B cell (primary cell): Measurements from ENCODE around the gene FLNA. TPM values are rescaled to one million over a fixed set of nuclear protein-coding genes. Genes with fewer than 3 reads are reported as not detected.

Experiments used
- ATAC-seq: fragments of 200-7000 bp; cut with Tn5 transposase; one replicate; pipeline ENCODE4 v1.10.0; 2021; ENCODE audit warnings: low read depth, mild to moderate bottlenecking, moderate number of reproducible peaks, moderate library complexity
- CTCF ChIA-PET: fragments of 350-600 bp; sonication (Branson Sonifier 250); formaldehyde crosslinking; loops from one replicate; lab custom pipeline; 2021; ENCODE audit warnings: antibody characterized with exemption, inconsistent platforms; lab: Charles Lee
- POLR2A ChIA-PET: fragments of 350-600 bp; sonication (Branson Sonifier 250); formaldehyde crosslinking; loops from one replicate; lab custom pipeline; 2021; ENCODE audit warnings: antibody characterized with exemption; lab: Charles Lee
- DNase-seq: peaks from one replicate; pipeline ENCODE4 v3.0.0; 2013
- H2AFZ ChIP-seq: 2 replicates; pipeline ENCODE4 v1.6.1; 2012; ENCODE audit warnings: mild to moderate bottlenecking, low read depth, low read length; ENCODE audit not compliant: insufficient read depth, poor library complexity, severe bottlenecking
- H3K27ac ChIP-seq, 2 donors: 1 replicate in 1 of 2; 2 replicates in 1 of 2; pipeline ENCODE4 v1.5.1; 2012 to 2013; ENCODE audit warnings: low read length in 2 of 2, mild to moderate bottlenecking in 2 of 2, moderate library complexity in 1 of 2
- H3K27me3 ChIP-seq, 4 experiments: fragments of 200-600 bp in 1 of 4; sonication (generic) in 1 of 4; replicated peaks in 1 of 4; 1 replicate in 2 of 4; 2 replicates in 2 of 4; pipeline versions ENCODE4 v1.6.1 to v1.7.0; 2013 to 2016; ENCODE audit warnings: low read length in 3 of 4, mild to moderate bottlenecking in 2 of 4, mixed read lengths in 1 of 4, moderate library complexity in 1 of 4; ENCODE audit not compliant: insufficient read depth in 4 of 4, control insufficient read depth in 3 of 4; ENCODE audit errors: control extremely low read depth in 1 of 4
- H3K36me3 ChIP-seq, 2 experiments: replicated peaks in 1 of 2; 1 replicate in 1 of 2; 2 replicates in 1 of 2; pipeline versions ENCODE4 v1.6.1 to v1.7.1; 2013; ENCODE audit warnings: low read length in 1 of 2; ENCODE audit not compliant: insufficient read depth in 2 of 2, control insufficient read depth in 1 of 2; ENCODE audit errors: control extremely low read depth in 1 of 2, extremely low read depth in 1 of 2
- H3K4me1 ChIP-seq, 2 donors: fragments of 200-600 bp in 1 of 2; sonication (generic) in 1 of 2; 1 replicate in 1 of 2; 2 replicates in 1 of 2; pipeline versions ENCODE4 v1.5.1 to v1.6.1; 2013 to 2017; ENCODE audit warnings: low read length in 2 of 2; ENCODE audit not compliant: control insufficient read depth in 2 of 2, insufficient read depth in 2 of 2
- H3K4me2 ChIP-seq: replicated peaks from 2 replicates; pipeline ENCODE3; 2012; ENCODE audit warnings: mild to moderate bottlenecking, low read depth, low read length; ENCODE audit not compliant: poor library complexity, severe bottlenecking
- H3K4me3 ChIP-seq, 5 experiments: fragments of 200-600 bp in 1 of 5; sonication (generic) in 1 of 5; 1 replicate in 3 of 5; 2 replicates in 2 of 5; pipeline versions ENCODE4 v1.5.1 to v1.7.0; 2011 to 2016; ENCODE audit warnings: low read length in 4 of 5, mild to moderate bottlenecking in 4 of 5, low read depth in 2 of 5, control low read depth in 1 of 5, moderate library complexity in 1 of 5; ENCODE audit not compliant: insufficient read depth in 1 of 5; ENCODE audit errors: control extremely low read depth in 1 of 5, extremely low read depth in 1 of 5
- H3K79me2 ChIP-seq: fragments of 200-600 bp; sonication (generic); one replicate; pipeline ENCODE4 v1.6.0; 2016; ENCODE audit warnings: low read length; ENCODE audit not compliant: control insufficient read depth, insufficient read depth
- H3K9ac ChIP-seq: fragments of 200-600 bp; sonication (generic); 2 replicates; pipeline ENCODE4 v1.6.1; 2017; ENCODE audit warnings: mild to moderate bottlenecking, low read length, moderate library complexity
- H3K9me3 ChIP-seq, 3 donors: one replicate each; pipeline versions ENCODE4 v1.6.1 to v1.7.1; 2013; ENCODE audit warnings: low read length in 2 of 3; ENCODE audit not compliant: control insufficient read depth in 2 of 3, insufficient read depth in 1 of 3; ENCODE audit errors: control extremely low read depth in 1 of 3
- H4K20me1 ChIP-seq: 2 replicates; pipeline ENCODE4 v1.6.0; 2012; ENCODE audit warnings: mild to moderate bottlenecking, low read length; ENCODE audit not compliant: insufficient read depth, control insufficient read depth, poor library complexity, severe bottlenecking
- H3K27ac Mint-ChIP-seq: one replicate; pipeline ENCODE4 v1.8.0; 2021; ENCODE audit warnings: mixed read lengths
- H3K27me3 Mint-ChIP-seq: one replicate; pipeline ENCODE4 v1.8.0; 2021; ENCODE audit warnings: mixed read lengths
- H3K4me1 Mint-ChIP-seq: one replicate; pipeline ENCODE4 v1.8.0; 2021; ENCODE audit warnings: mixed read lengths
- H3K4me3 Mint-ChIP-seq: one replicate; pipeline ENCODE4 v1.8.0; 2021; ENCODE audit warnings: mixed read lengths
- H3K9me3 Mint-ChIP-seq: one replicate; pipeline ENCODE4 v1.8.0; 2022; ENCODE audit warnings: mixed read lengths; ENCODE audit not compliant: insufficient read depth
- CTCF ChIP-seq: fragments of 200-600 bp; IDR thresholded peaks from one replicate; pipeline ENCODE4 v1.8.0; 2022; ENCODE audit warnings: antibody characterized with exemption, mild to moderate bottlenecking
- EZH2 ChIP-seq: IDR thresholded peaks from 2 replicates; pipeline ENCODE4 v1.6.1; 2012; ENCODE audit warnings: borderline replicate concordance, low read depth, mild to moderate bottlenecking, moderate library complexity, low read length; ENCODE audit not compliant: insufficient read depth, poor library complexity, severe bottlenecking
- WGBS: methylation state at CpG from one replicate; pipeline ENCODE4 v1.1.5; 2013; ENCODE audit warnings: missing lambda C conversion rate; ENCODE audit not compliant: insufficient coverage; 5-methylcytosine and 5-hydroxymethylcytosine counted together
- intact Hi-C: fragments of 100-400 bp; cut with micrococcal nuclease; formaldehyde crosslinking; loops from one replicate; pipeline ENCODE4 v1.10.0; 2022
- polyA plus RNA-seq: library from polyadenylated mRNA; depleted of rRNA; stranded (reverse); fragments of >200 nt; gene quantifications from 2 replicates; pipeline ENCODE4 v1.2.3, GENCODE V29; 2012
- total RNA-seq, 2 donors: library from RNA; stranded (reverse); fragments of 120-200 nt in 1 of 2; gene quantifications; 1 replicate in 1 of 2; 2 replicates in 1 of 2; pipeline versions ENCODE4 v1.2.3 to v1.2.4, GENCODE V29; 2013 to 2022

FLNA gene
- total and polyA plus RNA-seq, 2 donors (not counting 1 experiment from before 2014, with no cell fraction given) = 342 to 510 TPM

GRCh38 chrX:154325541-154325940 lies 48.9 kb downstream of the FLNA start:
- ATAC-seq (no peak), DNase-seq (no peak)
- H3K27ac ChIP-seq = no peak overlapping the region
- H3K4me2 ChIP-seq = no peak overlapping the region
- no peak overlapping the region for H3K4me3 ChIP-seq
- CTCF ChIA-PET = interaction anchor here (1.1 to 2.0 kb wide), 2 partner anchors 17 to 27 kb away, joined by 3 to 7 read pairs; no protein-coding TSS in a partner anchor
- H3K36me3 ChIP-seq = no peaks in the 10 kb centered on the region
- H3K79me2 ChIP-seq = no peaks in the 10 kb centered on the region
- Mint-ChIP-seq H3K4me1 (peaks cover 49% of the 10 kb centered on the region), H3K27me3 (no peaks in the 10 kb centered on the region), H3K9me3 (no peaks in the 10 kb centered on the region), H3K27ac (no peak overlapping the region), H3K4me3 (no peak overlapping the region)
- H3K27me3 ChIP-seq = no peaks in the 10 kb centered on the region
- WGBS = no CpG with 5 or more reads among the region's 8 CpGs
- POLR2A ChIA-PET = no interaction called here
- no peak overlapping the region for H3K9ac ChIP-seq
- intact Hi-C loops = no loop called here
- TF ChIP-seq CTCF = no peak
- no peak for TF ChIP-seq EZH2
- peaks cover 23 to 34% of the 10 kb centered on the region in 2 donors for H3K4me1 ChIP-seq
- H2AFZ ChIP-seq = no peak overlapping the region
- H3K9me3 ChIP-seq = no peaks in the 10 kb centered on the region
- no peaks in the 10 kb centered on the region for H4K20me1 ChIP-seq

- H3K27me3 Mint-ChIP-seq = no peaks in the 10 kb centered on the region
- H3K79me2 ChIP-seq = no peaks in the 10 kb centered on the region
- DNase-seq (no peak), ATAC-seq (no peak)
- H2AFZ ChIP-seq = no peak overlapping the region
- no peaks in the 10 kb centered on the region for H3K9me3 Mint-ChIP-seq
- H3K27ac ChIP-seq = no peak overlapping the region
- POLR2A ChIA-PET = no interaction called here
- H4K20me1 ChIP-seq = no peaks in the 10 kb centered on the region
- intact Hi-C loops = no loop called here
- no peak overlapping the region for H3K4me3 Mint-ChIP-seq
- peaks cover 23 to 37% of the 10 kb centered on the region in 2 donors for H3K4me1 ChIP-seq
- CTCF ChIA-PET = interaction anchor here (1.5 kb wide), 1 partner anchor 14 kb away, joined by 4 read pairs; no protein-coding TSS in a partner anchor
- H3K9ac ChIP-seq = no peak overlapping the region
- no peak for TF ChIP-seq EZH2
- TF ChIP-seq CTCF = no peak
- H3K27ac Mint-ChIP-seq = no peak overlapping the region
- H3K4me3 ChIP-seq = no peak overlapping the region
- no peaks in the 10 kb centered on the region for H3K9me3 ChIP-seq
- 84% methylated on average over 6 of the region's 7 CpGs for WGBS
- peaks cover 55% of the 10 kb centered on the region for H3K4me1 Mint-ChIP-seq
- no peaks in the 10 kb centered on the region for H3K27me3 ChIP-seq
- no peak overlapping the region for H3K4me2 ChIP-seq
- H3K36me3 ChIP-seq = no peaks in the 10 kb centered on the region
Observed at GRCh38 chrX:154323537-154323936, 50.9 kb downstream of the FLNA start.
